HepG2 (cell line): Measurements from ENCODE around the gene RABL2A. TPM values are rescaled to one million over a fixed set of nuclear protein-coding genes. Genes with fewer than 3 reads are reported as not detected.
"Not testable (repeated sequence)": the region's sequence is repeated elsewhere in the genome, so short reads cannot be mapped to it uniquely, and the experiment has no call there.

Experiments
- ADNP ChIP-seq: sonication (generic); formaldehyde crosslinking; IDR thresholded peaks from 2 replicates; pipeline ENCODE4 v1.4.0; 2020; ENCODE audit warnings: missing genetic modification reagents
- AHR ChIP-seq: IDR thresholded peaks from 2 replicates; pipeline ENCODE4 v1.6.1; 2018; ENCODE audit warnings: missing genetic modification reagents, missing compliant biosample characterization
- BORCS8-MEF2B ChIP-seq: sonication (generic); formaldehyde crosslinking; IDR thresholded peaks from 2 replicates; pipeline ENCODE4 v1.8.0; 2022; ENCODE audit warnings: mild to moderate bottlenecking, missing genetic modification reagents
- HIC2 ChIP-seq: sonication (generic); formaldehyde crosslinking; IDR thresholded peaks from 2 replicates; pipeline ENCODE4 v1.9.0; 2022; ENCODE audit warnings: low read depth, missing genetic modification reagents
- MAF1 ChIP-seq: sonication (generic); formaldehyde crosslinking; IDR thresholded peaks from 2 replicates; pipeline ENCODE4 v1.5.0; 2020; ENCODE audit warnings: missing genetic modification reagents, borderline replicate concordance
- NRL ChIP-seq: sonication (generic); formaldehyde crosslinking; IDR thresholded peaks from 2 replicates; pipeline ENCODE4 v1.5.0; 2020; ENCODE audit warnings: missing genetic modification reagents, mild to moderate bottlenecking, moderate library complexity, borderline replicate concordance
- REPIN1 ChIP-seq: sonication (generic); formaldehyde crosslinking; IDR thresholded peaks from 2 replicates; pipeline ENCODE4 v1.8.0; 2022; ENCODE audit warnings: missing genetic modification reagents, low read depth, mild to moderate bottlenecking, borderline replicate concordance
- SMYD3 ChIP-seq: sonication (generic); formaldehyde crosslinking; IDR thresholded peaks from 2 replicates; pipeline ENCODE4 v1.8.1; 2023; ENCODE audit warnings: mild to moderate bottlenecking, missing genetic modification reagents
- SNAPC2 ChIP-seq: sonication (generic); formaldehyde crosslinking; IDR thresholded peaks from 2 replicates; pipeline ENCODE4 v1.8.1; 2022; ENCODE audit warnings: mild to moderate bottlenecking, missing genetic modification reagents
- SRY ChIP-seq: sonication (generic); formaldehyde crosslinking; IDR thresholded peaks from 2 replicates; pipeline ENCODE4 v1.8.0; 2022; ENCODE audit warnings: mild to moderate bottlenecking, missing genetic modification reagents
- TFE3 ChIP-seq: IDR thresholded peaks from 2 replicates; pipeline ENCODE4 v1.6.1; 2016
- ZKSCAN8 ChIP-seq: IDR thresholded peaks from 2 replicates; pipeline ENCODE4 v1.6.1; 2016; ENCODE audit warnings: borderline replicate concordance, missing genetic modification reagents, missing compliant biosample characterization
- ZNF292 ChIP-seq: sonication (generic); formaldehyde crosslinking; IDR thresholded peaks from 2 replicates; pipeline ENCODE4 v1.8.1; 2022; ENCODE audit warnings: mild to moderate bottlenecking, low read depth, missing genetic modification reagents, borderline replicate concordance
- ZNF441 ChIP-seq: sonication (generic); formaldehyde crosslinking; IDR thresholded peaks from 2 replicates; pipeline ENCODE4 v1.7.0; 2021; ENCODE audit warnings: missing genetic modification reagents, borderline replicate concordance
- ZNF468 ChIP-seq: sonication (generic); formaldehyde crosslinking; IDR thresholded peaks from 2 replicates; pipeline ENCODE4 v1.8.0; 2022; ENCODE audit warnings: mild to moderate bottlenecking, moderate library complexity, missing genetic modification reagents
- ZNF883 ChIP-seq: sonication (generic); formaldehyde crosslinking; IDR thresholded peaks from 2 replicates; pipeline ENCODE4 v1.5.1; 2020; ENCODE audit warnings: mild to moderate bottlenecking, missing genetic modification reagents; ENCODE audit errors: not compliant biosample characterization
- polyA plus RNA-seq, 8 experiments: library from polyadenylated mRNA; depleted of rRNA in 3 of 8; stranded (reverse) in 7 of 8; unstranded in 1 of 8; fragments of >200 nt; fragmentation: Illumina TruSeq in 4 of 8; extraction: Trizol in 4 of 8; gene quantifications; 2 replicates each; pipeline versions ENCODE4 v1.2.1 to v1.2.3, GENCODE V29; 2011 to 2016; ENCODE audit warnings: low read depth in 4 of 8, missing spikeins in 1 of 8, mixed read lengths in 1 of 8; ENCODE audit not compliant: insufficient read depth in 1 of 8
- total RNA-seq, 5 experiments: library from RNA; depleted of rRNA; stranded (reverse); fragments of >200 nt; fragmentation: Illumina TruSeq; extraction: Trizol; gene quantifications; 2 replicates each; pipeline ENCODE4 v1.2.3, GENCODE V29; 2016; ENCODE audit warnings: low read depth in 1 of 5
- TF ChIP-seq, protein P1 (sequence below), 2 experiments: sonication (generic) in 1 of 2; formaldehyde crosslinking in 1 of 2; IDR thresholded peaks; 2 replicates each; pipeline versions ENCODE4 v1.6.1 to v1.9.0; 2014 to 2022; ENCODE audit warnings: antibody characterized with exemption in 1 of 2, borderline replicate concordance in 1 of 2, inconsistent platforms in 1 of 2, low read depth in 1 of 2, missing genetic modification reagents in 1 of 2
- TF ChIP-seq, protein P2 (sequence below): sonication (generic); formaldehyde crosslinking; IDR thresholded peaks from 2 replicates; pipeline ENCODE4 v1.8.0; 2022; ENCODE audit warnings: mild to moderate bottlenecking, missing genetic modification reagents

The RABL2A gene
- total and polyA plus RNA-seq, 2 of the 13 experiments (the other 11 are each of a cell fraction or from before 2014, with no cell fraction given) = 9.6 to 13.4 TPM

DNA sequence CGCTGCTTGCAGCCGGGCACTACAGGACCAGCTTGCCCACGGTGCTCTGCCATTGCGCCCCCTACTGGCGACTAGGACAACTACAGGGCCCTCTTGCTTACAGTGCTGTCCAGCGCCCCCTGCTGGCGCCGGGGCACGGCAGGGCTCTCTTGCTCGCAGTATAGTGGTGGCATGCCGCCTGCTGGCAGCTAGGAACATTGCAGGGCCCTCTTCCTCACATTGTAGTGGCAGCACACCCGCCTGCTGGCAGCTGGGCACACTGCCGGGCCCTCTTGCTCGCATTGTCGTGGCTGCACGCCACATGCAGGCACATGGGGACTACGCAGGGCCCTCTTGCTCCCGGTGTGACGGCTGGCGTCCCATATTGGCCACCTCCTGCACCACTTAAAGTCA lies 23.0 kb upstream of the RABL2A start (continued):
- 0 out of 2 replicates have a peak, but pooled peaks have one; percentile 67 for TF ChIP-seq SMYD3 (CRISPR knock-in tag)
- peak; percentile 76; the same call in 1 of the 2 replicates for TF ChIP-seq MAF1 (CRISPR knock-in tag)
- TF ChIP-seq, protein P1, sequence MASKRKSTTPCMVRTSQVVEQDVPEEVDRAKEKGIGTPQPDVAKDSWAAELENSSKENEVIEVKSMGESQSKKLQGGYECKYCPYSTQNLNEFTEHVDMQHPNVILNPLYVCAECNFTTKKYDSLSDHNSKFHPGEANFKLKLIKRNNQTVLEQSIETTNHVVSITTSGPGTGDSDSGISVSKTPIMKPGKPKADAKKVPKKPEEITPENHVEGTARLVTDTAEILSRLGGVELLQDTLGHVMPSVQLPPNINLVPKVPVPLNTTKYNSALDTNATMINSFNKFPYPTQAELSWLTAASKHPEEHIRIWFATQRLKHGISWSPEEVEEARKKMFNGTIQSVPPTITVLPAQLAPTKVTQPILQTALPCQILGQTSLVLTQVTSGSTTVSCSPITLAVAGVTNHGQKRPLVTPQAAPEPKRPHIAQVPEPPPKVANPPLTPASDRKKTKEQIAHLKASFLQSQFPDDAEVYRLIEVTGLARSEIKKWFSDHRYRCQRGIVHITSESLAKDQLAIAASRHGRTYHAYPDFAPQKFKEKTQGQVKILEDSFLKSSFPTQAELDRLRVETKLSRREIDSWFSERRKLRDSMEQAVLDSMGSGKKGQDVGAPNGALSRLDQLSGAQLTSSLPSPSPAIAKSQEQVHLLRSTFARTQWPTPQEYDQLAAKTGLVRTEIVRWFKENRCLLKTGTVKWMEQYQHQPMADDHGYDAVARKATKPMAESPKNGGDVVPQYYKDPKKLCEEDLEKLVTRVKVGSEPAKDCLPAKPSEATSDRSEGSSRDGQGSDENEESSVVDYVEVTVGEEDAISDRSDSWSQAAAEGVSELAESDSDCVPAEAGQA (IDR thresholded peaks at IDR 0.05; ENCODE audit: low read depth) = not testable (repeated sequence)
- TF ChIP-seq, protein P1 (CRISPR knock-in tag; IDR thresholded peaks at IDR 0.05; ENCODE audit: borderline replicate concordance) = 0 out of 2 replicates have a peak, but pooled peaks have one; percentile 25
- 0 out of 2 replicates have a peak, but pooled peaks have one; percentile 65 for TF ChIP-seq ZNF441 (CRISPR knock-in tag)
- TF ChIP-seq NRL (CRISPR knock-in tag) = peak; percentile 85; the same call in 1 of the 2 replicates
- peak; percentile 87; the same call in 1 of the 2 replicates for TF ChIP-seq AHR
- peak; percentile 38; the same call in 1 of the 2 replicates for TF ChIP-seq SRY (CRISPR knock-in tag)
- peak; percentile 89; the same call in 1 of the 2 replicates for TF ChIP-seq BORCS8-MEF2B (CRISPR knock-in tag)
- TF ChIP-seq, protein P2, sequence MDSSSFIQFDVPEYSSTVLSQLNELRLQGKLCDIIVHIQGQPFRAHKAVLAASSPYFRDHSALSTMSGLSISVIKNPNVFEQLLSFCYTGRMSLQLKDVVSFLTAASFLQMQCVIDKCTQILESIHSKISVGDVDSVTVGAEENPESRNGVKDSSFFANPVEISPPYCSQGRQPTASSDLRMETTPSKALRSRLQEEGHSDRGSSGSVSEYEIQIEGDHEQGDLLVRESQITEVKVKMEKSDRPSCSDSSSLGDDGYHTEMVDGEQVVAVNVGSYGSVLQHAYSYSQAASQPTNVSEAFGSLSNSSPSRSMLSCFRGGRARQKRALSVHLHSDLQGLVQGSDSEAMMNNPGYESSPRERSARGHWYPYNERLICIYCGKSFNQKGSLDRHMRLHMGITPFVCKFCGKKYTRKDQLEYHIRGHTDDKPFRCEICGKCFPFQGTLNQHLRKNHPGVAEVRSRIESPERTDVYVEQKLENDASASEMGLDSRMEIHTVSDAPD (CRISPR knock-in tag) = peak; percentile 80; the same call in 1 of the 2 replicates
- TF ChIP-seq ZNF292 = peak; percentile 60; the same call in 1 of the 2 replicates
- TF ChIP-seq REPIN1 (CRISPR knock-in tag) = peak; percentile 93
- TF ChIP-seq HIC2 (CRISPR knock-in tag) = peak; percentile 97
- TF ChIP-seq ZKSCAN8 (CRISPR knock-in tag) = peak; percentile 85
- TF ChIP-seq SNAPC2 (CRISPR knock-in tag) = peak; percentile 86
- peak; percentile 77; the same call in 1 of the 2 replicates for TF ChIP-seq ADNP (CRISPR knock-in tag)
- peak; percentile 64; the same call in 1 of the 2 replicates for TF ChIP-seq TFE3
- TF ChIP-seq ZNF883 (CRISPR knock-in tag) = peak; percentile 53
- peak; percentile 91 for TF ChIP-seq ZNF468 (CRISPR knock-in tag)
